Hematopoietic multipotent progenitor cell treated with erythropoietin and hydrocortisone succinate and interleukin-3 and kit ligand, for 15 days (in vitro differentiated cells): ENCODE measurements around the gene OR11G2.
"Not testable (repeated sequence)": the region's sequence is repeated elsewhere in the genome, so short reads cannot be mapped to it uniquely, and the experiment has no call there.

ENCODE experiments used
- DNase-seq: peaks from one replicate; pipeline ENCODE4 v3.0.0-alpha.2; 2015; ENCODE audit warnings: low spot score

Gene OR11G2

DNA sequence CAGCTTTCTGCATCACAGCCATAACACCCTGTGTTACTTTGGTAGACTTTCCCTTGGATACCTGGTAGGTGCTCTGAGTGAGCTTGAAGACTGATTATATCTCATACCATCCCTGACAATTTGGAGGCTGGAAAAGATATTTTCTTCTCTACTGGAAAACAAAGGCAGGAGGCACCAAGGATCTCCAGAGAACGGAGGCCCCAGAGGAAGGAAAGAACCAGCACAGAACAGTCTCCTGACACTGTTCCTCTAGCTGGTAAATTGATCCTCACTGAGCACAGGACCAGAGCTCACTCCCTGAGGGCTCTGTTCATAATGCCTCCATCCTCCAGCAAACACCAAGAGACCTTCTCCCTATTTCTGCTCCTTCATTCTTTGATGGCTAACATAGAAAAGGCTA, at the start of gene OR11G2:
Gene OR11G2 (plus strand): TSS at position 301 of the 400 bp plus-strand sequence. CDS start 6,542 bp downstream, outside the sequence.
- no peak for DNase-seq

DNA sequence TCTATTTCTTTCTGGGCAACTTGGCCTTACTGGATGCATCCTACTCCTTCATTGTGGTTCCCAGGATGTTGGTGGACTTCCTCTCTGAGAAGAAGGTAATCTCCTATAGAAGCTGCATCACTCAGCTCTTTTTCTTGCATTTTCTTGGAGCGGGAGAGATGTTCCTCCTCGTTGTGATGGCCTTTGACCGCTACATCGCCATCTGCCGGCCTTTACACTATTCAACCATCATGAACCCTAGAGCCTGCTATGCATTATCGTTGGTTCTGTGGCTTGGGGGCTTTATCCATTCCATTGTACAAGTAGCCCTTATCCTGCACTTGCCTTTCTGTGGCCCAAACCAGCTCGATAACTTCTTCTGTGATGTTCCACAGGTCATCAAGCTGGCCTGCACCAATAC, 46.8 kb upstream of the OR11G2 start:
- DNase-seq: no peak

DNA sequence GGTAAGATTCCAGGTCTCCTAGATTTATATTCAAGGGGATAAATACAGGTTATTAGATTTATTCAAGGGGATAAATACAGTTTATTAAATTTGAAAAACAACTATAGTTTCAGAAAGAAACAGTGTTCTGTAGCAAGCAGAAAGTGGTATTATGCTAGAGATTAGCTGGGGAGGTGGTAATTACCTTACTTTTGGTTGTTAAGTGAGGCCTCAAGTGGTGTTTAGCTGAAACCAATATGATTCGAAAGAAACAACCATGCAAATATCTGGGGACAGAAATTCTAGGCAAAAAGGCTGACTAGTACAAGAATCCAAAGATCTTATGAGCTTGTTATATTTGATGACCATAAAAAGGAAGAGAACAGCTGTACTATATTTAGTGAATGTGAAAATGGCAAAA, 45.9 kb upstream of the OR11G2 start:
- DNase-seq: no peak

DNA sequence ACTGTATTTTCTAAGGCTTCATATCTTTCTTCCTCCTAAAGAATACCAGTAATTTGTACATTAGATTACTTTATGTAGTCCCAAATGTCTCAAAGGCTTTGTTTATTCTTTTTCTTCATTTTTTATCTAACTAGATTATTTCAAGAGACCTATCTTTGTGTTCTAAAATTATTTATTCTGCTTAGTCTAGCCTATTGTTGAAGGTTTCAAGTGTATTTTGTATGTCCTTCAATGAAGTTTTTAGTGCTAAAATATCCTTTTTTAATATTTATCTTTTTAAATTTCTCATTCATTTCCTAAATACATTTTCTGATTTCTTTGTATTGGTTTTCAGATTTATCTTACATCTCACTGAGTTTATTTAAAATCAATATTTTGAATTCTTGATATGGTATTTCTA, 26.2 kb upstream of the OR11G2 start:
- no peak for DNase-seq

- DNase-seq: no peak
Measured at GRCh38 chr14:20167091-20167490, 23.6 kb upstream of the OR11G2 start.

- DNase-seq: not testable (repeated sequence)
Measured at GRCh38 chr14:20169852-20170251, 20.8 kb upstream of the OR11G2 start.

GRCh38 chr14:20174205-20174604, 16.5 kb upstream of the OR11G2 start:
- not testable (repeated sequence) for DNase-seq

- DNase-seq: no peak
Measured at GRCh38 chr14:20176330-20176729, 14.4 kb upstream of the OR11G2 start.

- peak; percentile 50 for DNase-seq
Measured at GRCh38 chr14:20177433-20177974, 13.2 kb upstream of the OR11G2 start.

GRCh38 chr14:20179218-20179617, 11.5 kb upstream of the OR11G2 start:
- DNase-seq: no peak

DNA sequence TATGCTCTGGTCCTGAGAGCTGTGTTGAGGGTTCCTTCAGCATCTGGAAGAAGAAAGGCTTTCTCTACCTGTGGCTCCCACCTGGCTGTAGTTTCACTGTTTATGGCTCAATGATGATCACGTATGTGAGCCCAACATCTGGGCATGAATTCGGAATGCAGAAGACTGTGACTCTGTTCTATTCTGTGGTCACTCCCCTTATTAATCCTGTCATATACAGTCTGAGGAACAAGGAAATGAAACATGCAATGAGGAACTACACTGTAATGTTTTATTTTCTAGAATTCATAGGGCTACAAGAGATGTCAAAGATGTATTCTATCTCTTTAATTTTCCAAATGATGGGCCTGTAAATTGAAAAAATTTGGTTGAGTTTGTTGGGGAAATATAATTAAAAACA, 10.8 kb upstream of the OR11G2 start:
- DNase-seq: no peak

DNA sequence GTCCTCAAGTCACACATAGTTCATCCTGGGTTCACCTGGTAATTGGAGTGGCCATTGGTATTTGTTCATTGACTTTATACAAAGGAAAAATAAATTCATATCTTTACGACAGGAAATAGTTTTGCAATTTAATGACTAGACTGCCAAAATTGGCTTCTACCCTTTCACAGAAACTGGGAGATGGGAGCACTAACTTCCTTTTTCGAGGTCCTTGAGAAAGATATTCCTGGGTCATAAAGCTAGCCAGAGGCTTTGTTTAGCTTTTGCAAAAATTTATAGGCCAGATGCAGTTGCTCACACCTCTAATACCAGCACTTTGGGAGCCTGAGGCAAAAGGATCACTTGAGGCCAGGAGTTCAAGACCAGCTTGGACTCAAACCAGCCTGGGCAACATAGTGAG, 10.2 kb upstream of the OR11G2 start:
- no peak for DNase-seq

DNA sequence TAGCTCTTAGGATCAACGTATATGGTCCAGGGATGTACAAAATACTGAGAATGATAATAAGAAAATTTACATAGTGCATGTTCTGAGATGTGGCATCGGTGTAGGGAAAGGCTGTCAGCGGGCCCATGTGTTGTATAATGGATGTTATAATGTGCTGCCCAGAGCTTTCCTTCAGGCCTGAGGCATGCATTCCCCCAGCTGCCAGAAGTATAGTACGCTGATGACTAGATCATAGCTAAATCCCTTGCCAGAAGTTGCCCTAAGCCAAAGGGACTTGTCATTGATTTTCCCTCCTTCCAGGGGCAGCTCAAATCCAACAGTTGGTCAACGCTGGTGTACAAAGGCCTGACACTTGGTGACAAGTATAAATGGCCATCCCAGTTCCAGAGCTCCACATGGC, 6.5 kb upstream of the OR11G2 start:
- no peak for DNase-seq

DNA sequence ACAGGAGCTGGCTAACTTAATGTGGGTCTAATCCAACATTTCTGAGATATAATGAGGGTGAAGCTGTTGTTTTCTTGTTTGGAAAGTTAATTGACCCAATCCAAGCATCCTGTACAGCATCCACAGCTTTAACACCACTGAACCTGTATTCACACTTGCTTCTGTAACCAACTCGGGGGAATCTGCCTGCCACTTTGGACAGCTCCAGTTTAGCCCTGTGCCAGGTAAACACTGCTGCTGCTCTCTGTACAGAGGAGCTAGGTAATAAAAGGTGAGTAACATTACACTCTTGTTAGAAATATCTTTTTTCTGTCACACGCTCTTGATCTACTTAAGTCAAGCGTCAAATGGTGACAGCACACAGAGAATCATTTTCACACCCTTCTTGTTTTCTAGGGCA, 700 bp downstream of the OR11G2 start:
- DNase-seq: no peak

- no peak for DNase-seq
Measured at GRCh38 chr14:20194101-20194500, 3.4 kb downstream of the OR11G2 start.

DNA sequence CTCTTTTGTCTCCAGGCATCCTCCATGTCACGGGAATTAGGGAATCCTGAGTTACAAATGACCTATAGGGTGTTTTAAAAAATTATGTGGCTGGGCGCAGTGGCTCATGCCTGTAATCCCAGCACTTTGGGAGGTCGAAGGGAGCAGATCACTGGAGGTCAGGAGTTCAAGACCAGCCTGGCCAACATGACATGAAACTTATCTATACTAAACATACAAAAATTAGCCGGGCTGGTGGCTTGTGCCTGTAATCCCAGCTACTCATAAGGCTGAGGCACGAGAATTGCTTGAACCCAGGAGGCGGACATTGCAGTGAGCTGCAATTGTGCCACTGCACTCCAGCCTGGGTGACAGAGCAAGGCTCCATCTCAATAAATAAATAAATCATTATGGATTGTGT, 4.5 kb downstream of the OR11G2 start:
- DNase-seq: not testable (repeated sequence)

- DNase-seq: no peak
Measured at GRCh38 chr14:20195911-20196310, 5.2 kb downstream of the OR11G2 start.

GRCh38 chr14:20197459-20197858, 6.8 kb downstream of the OR11G2 start:
- no peak for DNase-seq

DNA sequence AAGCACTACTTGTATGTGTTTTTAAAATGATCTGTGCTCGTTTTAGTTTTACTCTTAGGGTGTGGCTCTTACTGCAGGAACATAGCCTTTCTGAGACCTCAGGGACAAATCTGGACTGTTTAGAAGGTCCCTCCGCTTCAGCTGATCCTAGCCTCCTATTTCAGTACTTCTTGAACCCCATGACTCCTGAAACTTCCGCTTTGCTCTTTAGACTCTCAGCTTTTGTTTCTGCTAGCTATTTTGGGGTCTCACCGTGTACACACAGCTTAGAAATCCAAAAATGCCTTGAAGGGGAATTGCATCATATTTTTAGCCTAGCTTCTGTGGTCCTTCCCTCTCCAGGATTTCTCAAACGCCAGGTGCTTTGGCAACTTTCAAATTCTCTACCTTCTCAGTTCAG, 8.3 kb downstream of the OR11G2 start:
- no peak for DNase-seq

GRCh38 chr14:20204721-20205120, 14.0 kb downstream of the OR11G2 start:
- DNase-seq: no peak

- no peak for DNase-seq
Measured at GRCh38 chr14:20209595-20209994, 18.9 kb downstream of the OR11G2 start.

DNA sequence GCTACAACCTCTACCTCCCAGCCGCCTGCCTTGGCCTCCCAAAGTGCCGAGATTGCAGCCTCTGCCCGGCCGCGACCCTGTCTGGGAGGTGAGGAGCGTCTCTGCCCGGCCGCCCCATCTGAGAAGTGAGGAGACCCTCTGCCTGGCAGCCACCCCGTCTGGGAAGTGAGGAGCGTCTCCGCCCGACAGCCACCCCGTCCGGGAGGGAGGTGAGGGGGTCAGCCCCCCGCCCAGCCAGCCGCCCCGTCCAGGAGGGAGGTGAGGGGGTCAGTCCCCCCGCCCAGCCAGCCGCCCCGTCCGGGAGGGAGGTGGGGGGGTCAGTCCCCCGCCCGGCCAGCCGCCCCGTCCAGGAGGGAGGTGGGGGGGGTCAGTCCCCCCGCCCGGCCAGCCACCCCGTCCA, 21.7 kb downstream of the OR11G2 start:
- not testable (repeated sequence) for DNase-seq

DNA sequence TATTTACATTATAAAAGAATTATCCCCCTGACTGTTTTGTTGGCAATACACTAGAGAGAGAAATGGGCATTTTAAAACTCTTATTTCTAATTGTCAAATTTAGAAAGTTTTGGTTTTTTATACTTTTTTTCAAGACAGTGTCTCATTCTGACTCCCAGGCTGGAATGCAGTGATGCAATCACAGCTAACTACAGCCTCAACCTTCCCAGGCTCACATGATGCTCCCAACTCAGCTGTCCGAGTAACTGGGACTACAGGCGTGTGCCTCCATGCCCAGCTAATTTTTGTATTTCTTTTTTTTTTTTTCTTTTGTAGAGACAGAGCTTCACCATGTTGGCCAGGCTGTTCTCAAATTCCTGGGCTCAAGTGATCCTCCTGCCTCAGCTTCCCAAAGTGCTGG, 24.5 kb downstream of the OR11G2 start:
- no peak for DNase-seq

DNA sequence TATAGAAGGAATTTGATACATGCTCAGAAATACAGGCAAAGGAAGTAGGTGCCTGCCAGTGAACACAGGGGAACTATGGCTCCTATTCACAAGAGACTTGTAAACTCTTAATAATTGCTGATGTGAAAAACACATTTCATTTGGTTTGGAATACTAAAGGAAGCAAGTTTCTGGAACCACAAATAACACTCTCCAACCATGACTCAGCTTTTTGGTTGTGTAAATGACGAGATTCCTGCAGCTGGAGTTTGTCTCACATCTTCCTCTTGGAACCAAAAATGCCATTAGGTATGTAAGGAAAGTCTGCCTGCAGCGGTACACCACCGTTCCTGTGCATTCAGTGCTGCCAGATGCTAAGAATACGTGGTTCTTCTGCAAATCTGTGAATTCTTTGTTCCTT, 28.3 kb downstream of the OR11G2 start:
- DNase-seq: no peak

GRCh38 chr14:20223410-20223809, 32.7 kb downstream of the OR11G2 start, which contains the start of gene OR11H6:
Gene OR11H6, plus strand, starts transcription at chr14:20223710. Its CDS starts 0 bp downstream, at chr14:20223710.
- DNase-seq: no peak
